ENCODE measurements around the gene CD47. TPM values are rescaled to one million over a fixed set of nuclear protein-coding genes. Genes with fewer than 3 reads are reported as not detected.

CD47 gene
- total RNA-seq, 1 experiment from 2014 or later = 76.9 TPM

GRCh38 chr3:108122276-108122675, 31.4 kb upstream of the CD47 start:
- ChIA-PET CTCF (interaction anchor here (0.7 kb wide), 1 partner anchor 197 kb away, joined by 3 read pairs; no protein-coding TSS in a partner anchor), POLR2A (ENCODE audit: unreplicated experiment) (interaction anchor here (0.6 kb wide), 1 partner anchor 159 kb away, joined by 4 read pairs; no protein-coding TSS in a partner anchor)
- intact Hi-C loops (cut with micrococcal nuclease; ENCODE audit: unreplicated experiment) = no loop called here

GRCh38 chr3:108119398-108120104, 28.7 kb upstream of the CD47 start:
- Histone ChIP-seq H3K4me3 (no peak overlapping the region), H3K9me3 (ENCODE audit: insufficient read depth, low read depth) (no peaks in the 10 kb centered on the region), H3K79me2 (ENCODE audit: low read depth) (no peaks in the 10 kb centered on the region), H3K27me3 (ENCODE audit: insufficient read depth, low read depth) (no peaks in the 10 kb centered on the region), H3K36me3 (ENCODE audit: low read depth) (no peaks in the 10 kb centered on the region), H2AFZ (no peak overlapping the region), H3K4me1 (replicated peaks; ENCODE audit: insufficient read depth) (no peaks in the 10 kb centered on the region), H3K9me2 (ENCODE audit: insufficient read depth) (0 out of 2 replicates have a peak, but pooled peaks cover 3% of the 10 kb centered on the region), H3K4me2 (no peak overlapping the region), H3F3A (ENCODE audit: insufficient read depth, low read depth) (0 out of 2 replicates have a peak, but pooled peaks cover 3% of the 10 kb centered on the region), H4K20me1 (ENCODE audit: insufficient read depth) (no peaks in the 10 kb centered on the region), H3K27ac (no peak overlapping the region)
- BruUV-seq (replicated peaks) = no TSS peak
- TF ChIP-seq CTCF (conservative IDR thresholded peaks at IDR 0.05) (no peak), EZH2 (IDR thresholded peaks at IDR 0.05; ENCODE audit: low read depth) (no peak)
- intact Hi-C loops (cut with micrococcal nuclease; ENCODE audit: unreplicated experiment) = no loop called here
- no peak for DNase-seq
- ChIA-PET POLR2A (ENCODE audit: unreplicated experiment) (interaction anchor here (0.7 kb wide), 1 partner anchor 184 kb away, joined by 3 read pairs; no protein-coding TSS in a partner anchor), CTCF (no interaction called here)

More at GRCh38 chr3:108122276-108122675, 31.4 kb upstream of the CD47 start:
- H3K9me2 ChIP-seq (ENCODE audit: insufficient read depth) = 0 out of 2 replicates have a peak, but pooled peaks cover 3% of the 10 kb centered on the region
- no peak overlapping the region for H3K4me2 ChIP-seq
- no peaks in the 10 kb centered on the region for H3K36me3 ChIP-seq (ENCODE audit: low read depth)
- no TSS peak for BruUV-seq (replicated peaks)
- no peaks in the 10 kb centered on the region for H3K9me3 ChIP-seq (ENCODE audit: insufficient read depth, low read depth)
- H3F3A ChIP-seq (ENCODE audit: insufficient read depth, low read depth) = 0 out of 2 replicates have a peak, but pooled peaks cover 3% of the 10 kb centered on the region
- H3K79me2 ChIP-seq (ENCODE audit: low read depth) = no peaks in the 10 kb centered on the region
- no peak for DNase-seq
- no peaks in the 10 kb centered on the region for H4K20me1 ChIP-seq (ENCODE audit: insufficient read depth)
- no peak overlapping the region for H3K27ac ChIP-seq
- H3K27me3 ChIP-seq (ENCODE audit: insufficient read depth, low read depth) = no peaks in the 10 kb centered on the region
- no peak for TF ChIP-seq CTCF (conservative IDR thresholded peaks at IDR 0.05)
- H3K4me3 ChIP-seq = no peak overlapping the region
- no peak overlapping the region for H2AFZ ChIP-seq
- H3K4me1 ChIP-seq (replicated peaks; ENCODE audit: insufficient read depth) = no peaks in the 10 kb centered on the region

GRCh38 chr3:108118038-108118768, 27.4 kb upstream of the CD47 start:
- Histone ChIP-seq H3K27ac (no peak overlapping the region), H3K9me2 (ENCODE audit: insufficient read depth) (0 out of 2 replicates have a peak, but pooled peaks cover 1% of the 10 kb centered on the region), H3K36me3 (ENCODE audit: low read depth) (no peaks in the 10 kb centered on the region), H2AFZ (no peak overlapping the region), H3K79me2 (ENCODE audit: low read depth) (no peaks in the 10 kb centered on the region), H4K20me1 (ENCODE audit: insufficient read depth) (no peaks in the 10 kb centered on the region), H3F3A (ENCODE audit: insufficient read depth, low read depth) (0 out of 2 replicates have a peak, but pooled peaks cover 3% of the 10 kb centered on the region), H3K4me3 (no peak overlapping the region), H3K27me3 (ENCODE audit: insufficient read depth, low read depth) (no peaks in the 10 kb centered on the region), H3K9me3 (ENCODE audit: insufficient read depth, low read depth) (no peaks in the 10 kb centered on the region), H3K4me1 (replicated peaks; ENCODE audit: insufficient read depth) (no peaks in the 10 kb centered on the region), H3K4me2 (no peak overlapping the region)
- intact Hi-C loops (cut with micrococcal nuclease; ENCODE audit: unreplicated experiment) = no loop called here
- no peak for DNase-seq
- TF ChIP-seq EZH2 (IDR thresholded peaks at IDR 0.05; ENCODE audit: low read depth) (no peak), CTCF (conservative IDR thresholded peaks at IDR 0.05) (no peak)
- BruUV-seq (replicated peaks) = no TSS peak
- POLR2A ChIA-PET (ENCODE audit: unreplicated experiment) = interaction anchor here (0.6 kb wide), 1 partner anchor 273 kb away, joined by 3 read pairs; no protein-coding TSS in a partner anchor
- CTCF ChIA-PET = interaction anchor here (0.6 kb wide), 1 partner anchor 28 kb away, joined by 3 read pairs; no protein-coding TSS in a partner anchor
